ENCODE measurements around the gene ADGRA3. TPM values are rescaled to one million over a fixed set of nuclear protein-coding genes. Genes with fewer than 3 reads are reported as not detected.

Gene ADGRA3
- total and polyA plus RNA-seq, 2 donors (not counting 3 experiments of a cell fraction or from before 2014, with no cell fraction given), result 17.2 to 36.2 TPM

DNA sequence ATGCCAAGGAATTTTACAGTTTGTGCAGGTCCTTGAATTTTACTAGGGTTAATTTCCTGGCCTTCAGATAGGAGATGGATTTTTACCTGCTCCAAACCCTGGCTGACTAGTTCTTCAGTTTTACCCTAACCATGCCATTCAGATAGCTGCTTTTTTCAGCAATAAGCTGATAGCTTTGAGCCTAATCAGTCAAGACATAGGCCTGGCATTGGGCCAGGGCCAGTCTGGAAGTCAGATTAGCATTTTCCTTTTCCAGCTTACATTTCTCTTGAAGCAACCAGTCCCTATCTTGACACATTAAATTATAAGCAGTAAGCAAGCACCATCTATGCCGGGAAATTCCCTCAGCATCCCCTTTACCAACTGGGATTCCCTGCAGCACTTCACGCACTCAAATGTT, 177.1 kb downstream of the ADGRA3 start:
- Histone ChIP-seq H3K27ac (ENCODE audit: insufficient read depth, low read depth, low read length) (no peak overlapping the region), H3K79me2 (ENCODE audit: control insufficient read depth, insufficient read depth, low read length) (no peaks in the 10 kb centered on the region), H3K9me1 (replicated peaks; ENCODE audit: control insufficient read depth, extremely low read depth, insufficient read depth, low read length) (no peaks in the 10 kb centered on the region), H2AFZ (ENCODE audit: low read depth, low read length) (no peak overlapping the region), H3K27me3 (ENCODE audit: control insufficient read depth in 2 of 2, insufficient read depth in 2 of 2, low read length in 2 of 2) (no peaks in the 10 kb centered on the region), H3K9me3 (replicated peaks; ENCODE audit: control insufficient read depth, insufficient read depth, low read length) (no peaks in the 10 kb centered on the region), H3K9ac (replicated peaks; ENCODE audit: extremely low read depth, insufficient read depth, low read length) (no peak overlapping the region), H4K20me1 (replicated peaks; ENCODE audit: control insufficient read depth, extremely low read depth, insufficient read depth, low read length) (no peaks in the 10 kb centered on the region), H3K4me2 (ENCODE audit: insufficient read depth, low read length) (no peak overlapping the region), H3K4me1 (ENCODE audit: control insufficient read depth, extremely low read depth, insufficient read depth, low read length) (no peaks in the 10 kb centered on the region), H3K36me3 (ENCODE audit: control insufficient read depth in 2 of 2, extremely low read depth in 1 of 2, insufficient read depth in 2 of 2, low read length in 2 of 2) (no peaks in the 10 kb centered on the region), H3K4me3 (replicated peaks in 1 of 3; ENCODE audit: insufficient read depth in 1 of 3, low read depth in 1 of 3, low read length in 3 of 3) (no peak overlapping the region)
- dilution Hi-C loops (cut with MboI; ENCODE audit: extremely low pct_ligation_motif_present, low sequenced_read_pairs) (no loop called here), intact Hi-C loops (cut with micrococcal nuclease) (no loop called here)
- no TSS peak for BruUV-seq (replicated peaks)
- FAIRE-seq, result no peak
- ChIA-PET POLR2A (no interaction called here), CTCF (no interaction called here)
- TF ChIP-seq POLR2A (IDR thresholded peaks at IDR 0.05; ENCODE audit: low read depth, low read length) (no peak), MYC (IDR thresholded peaks at IDR 0.05; ENCODE audit: low read depth, low read length) (no peak), FOS (IDR thresholded peaks at IDR 0.05; ENCODE audit: borderline replicate concordance, insufficient read depth, low read length) (no peak), JUN (IDR thresholded peaks at IDR 0.05; ENCODE audit: borderline replicate concordance, insufficient read depth, insufficient read length, low read depth) (no peak), POLR2AphosphoS5 (IDR thresholded peaks at IDR 0.05; ENCODE audit: insufficient read depth, low read depth, low read length) (no peak), MAX (IDR thresholded peaks at IDR 0.05; ENCODE audit: insufficient read depth, insufficient read length) (no peak), EZH2 (IDR thresholded peaks at IDR 0.05; ENCODE audit: borderline replicate concordance, low read depth, low read length, severe bottlenecking) (no peak), GATA2 (IDR thresholded peaks at IDR 0.05; ENCODE audit: insufficient read depth, insufficient read length, low read depth, low read length) (no peak), CTCF (IDR thresholded peaks at IDR 0.05; ENCODE audit: extremely low read depth in 1 of 2, insufficient read depth in 1 of 2, low read depth in 1 of 2, low read length in 2 of 2) (no peak)
- no peak for DNase-seq (ENCODE audit: low read depth, low spot score)

Other genes with a start within 250 kb of the ADGRA3 start
- not detected in 2 replicates for gene GBA3, start 176.9 kb upstream of the ADGRA3 start, total RNA-seq
- gene GBA3, start 176.9 kb upstream of the ADGRA3 start, polyA plus RNA-seq, result not detected in 2 replicates

All from endothelial cell of umbilical vein (primary cell).